Caki2 (cell line): Measurements from ENCODE around the gene MFAP3. TPM values are rescaled to one million over a fixed set of nuclear protein-coding genes. Genes with fewer than 3 reads are reported as not detected.
A peak's percentile ranks its signal among the peaks of the same experiment; 100 is the strongest.

ENCODE experiments used
- DNase-seq: peaks from one replicate; pipeline ENCODE4 v3.0.0-alpha.2; 2015; ENCODE audit warnings: low read depth
- in situ Hi-C: cut with HindIII; loops from 2 replicates; pipeline ENCODE4 v1.10.0; 2016; ENCODE audit warnings: low sequenced_read_pairs, low pct_unique_long_range_greater_than_20kb, mixed read lengths
- total RNA-seq: library from RNA; depleted of rRNA; stranded (reverse); fragments of >200 nt; shearing (Covaris generic); gene quantifications from 2 replicates; pipeline ENCODE4 v1.2.3, GENCODE V29; 2014; ENCODE audit warnings: low replicate concordance; rRNA removed

Gene MFAP3
- total RNA-seq, 1 experiment from 2014 or later, result 27.0 TPM

DNA sequence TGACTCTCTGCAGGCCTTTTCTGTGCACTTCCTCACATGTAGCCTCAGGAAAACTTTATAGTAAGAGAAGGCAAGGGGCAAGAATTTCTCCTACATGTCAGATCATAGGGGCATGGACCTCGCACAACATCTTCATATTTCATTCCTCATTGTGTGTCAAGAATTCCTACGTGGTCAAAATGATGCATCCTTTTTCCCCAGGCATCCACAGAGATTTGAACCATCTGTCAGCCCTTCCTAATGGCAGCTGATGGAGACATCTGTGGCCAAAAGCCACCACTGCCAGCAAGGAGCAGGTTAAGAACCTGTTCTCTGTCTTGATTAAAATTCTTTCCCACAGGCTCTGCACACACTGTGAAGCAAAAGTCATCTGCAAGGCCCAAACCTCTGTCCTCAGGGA, 42.5 kb downstream of the MFAP3 start:
- DNase-seq, result no peak
- in situ Hi-C loops, result no loop called here

DNA sequence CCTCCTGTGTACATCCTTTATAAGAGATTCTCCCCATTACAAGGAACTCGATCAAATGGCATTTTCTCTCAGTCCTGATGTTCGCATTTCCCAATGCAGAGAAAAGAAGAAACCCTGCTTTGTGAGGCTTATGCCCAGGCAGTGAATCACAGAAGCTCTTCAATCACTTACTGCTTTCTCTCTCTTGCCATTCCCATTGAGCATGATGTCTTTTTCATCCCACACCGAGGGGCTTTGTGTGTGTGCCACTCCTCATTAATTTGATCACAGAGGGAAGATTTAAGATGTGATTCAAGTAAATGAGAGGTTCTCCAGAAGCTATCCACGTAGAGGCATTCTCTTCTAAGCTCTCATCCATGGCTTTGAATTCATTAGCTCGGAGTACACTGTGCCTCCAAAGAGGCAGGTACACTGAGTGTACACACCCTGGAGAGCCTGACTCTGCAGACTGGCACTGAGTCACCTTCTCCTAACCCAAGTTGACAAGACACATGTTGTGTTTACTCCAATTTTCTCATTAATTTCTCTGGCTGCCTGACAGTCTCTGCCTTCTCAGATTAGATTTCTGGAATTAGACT, 45.4 kb downstream of the MFAP3 start:
- in situ Hi-C loops, result no loop called here
- no peak for DNase-seq

DNA sequence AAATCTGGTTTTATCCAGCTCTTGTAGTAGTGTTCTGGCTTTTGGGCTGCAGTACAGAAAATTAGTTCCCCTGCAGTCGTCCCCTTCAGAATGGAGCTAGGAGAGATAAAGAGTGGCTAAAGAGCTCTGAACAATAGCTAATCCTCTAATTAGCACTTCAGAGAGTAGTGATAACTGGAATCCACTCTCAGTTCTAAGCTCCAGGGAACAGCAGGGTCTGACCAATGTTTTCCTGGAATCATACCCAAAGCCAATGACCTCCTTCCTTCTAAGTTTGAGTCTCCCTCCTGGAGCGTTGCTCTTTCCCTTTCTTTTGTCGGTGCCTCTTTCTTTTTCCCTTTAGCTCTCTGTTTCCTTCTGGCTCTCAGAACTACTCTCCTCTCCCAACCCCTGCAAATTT, 47.4 kb downstream of the MFAP3 start:
- in situ Hi-C loops, result no loop called here
- DNase-seq, result no peak

DNA sequence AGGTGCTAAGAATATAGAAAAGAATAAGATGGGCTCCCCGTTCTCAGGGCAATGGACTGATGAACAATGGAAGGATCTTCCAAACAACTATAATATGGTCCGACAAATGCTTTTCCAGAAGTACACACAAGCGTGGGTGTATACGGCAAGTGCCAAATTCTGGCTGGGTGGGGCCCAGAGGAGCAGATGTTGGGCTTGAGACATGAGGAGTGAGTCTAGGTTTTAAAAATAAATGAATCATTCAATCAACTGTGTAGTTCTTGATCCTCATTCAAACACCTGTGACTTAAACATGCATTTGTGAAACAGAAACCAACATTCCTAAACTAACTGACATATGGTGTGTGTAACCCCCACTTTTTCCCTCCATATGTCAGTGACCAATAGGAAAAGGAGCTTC, 47.9 kb downstream of the MFAP3 start:
- in situ Hi-C loops, result no loop called here
- no peak for DNase-seq

DNA sequence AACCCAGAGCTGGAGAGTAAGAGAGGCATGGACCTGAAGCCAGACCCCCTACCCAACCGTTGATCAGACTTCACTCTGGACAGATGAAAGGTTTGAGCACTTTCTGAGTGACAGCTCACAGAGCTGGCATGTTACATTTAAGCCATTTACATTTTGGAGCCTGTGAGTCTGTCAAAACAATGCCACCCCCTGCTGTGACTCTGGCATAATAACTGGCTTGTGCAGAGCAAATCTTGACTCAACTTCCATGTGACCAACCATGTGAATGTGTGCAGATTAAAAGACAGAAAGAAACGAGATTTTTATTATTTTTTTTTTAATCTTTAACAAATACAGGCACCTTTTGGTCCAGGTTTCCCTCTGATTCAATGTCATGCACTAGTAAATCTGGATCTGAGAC, 48.5 kb downstream of the MFAP3 start:
- peak; percentile 74 for DNase-seq
- in situ Hi-C loops, result no loop called here

DNA sequence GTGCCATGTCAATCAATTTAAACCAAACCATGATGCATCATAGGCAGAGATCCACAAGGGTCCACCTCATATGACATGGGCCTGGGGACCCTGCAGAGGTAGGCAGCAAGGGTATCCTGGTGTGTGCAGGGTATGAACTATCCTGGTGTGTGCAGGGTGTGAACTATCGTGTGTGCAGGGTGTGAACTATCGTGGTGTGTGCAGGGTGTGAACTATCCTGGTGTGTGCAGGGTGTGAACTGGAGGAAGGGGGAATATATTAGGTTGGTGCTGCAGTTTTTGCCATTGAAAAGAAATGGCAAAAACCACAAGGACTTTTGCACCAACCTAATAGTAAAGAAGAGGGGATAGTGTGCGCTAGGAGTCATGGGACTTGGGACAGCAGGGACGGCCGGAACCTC, 50.0 kb downstream of the MFAP3 start:
- no peak for DNase-seq
- in situ Hi-C loops, result no loop called here

DNA sequence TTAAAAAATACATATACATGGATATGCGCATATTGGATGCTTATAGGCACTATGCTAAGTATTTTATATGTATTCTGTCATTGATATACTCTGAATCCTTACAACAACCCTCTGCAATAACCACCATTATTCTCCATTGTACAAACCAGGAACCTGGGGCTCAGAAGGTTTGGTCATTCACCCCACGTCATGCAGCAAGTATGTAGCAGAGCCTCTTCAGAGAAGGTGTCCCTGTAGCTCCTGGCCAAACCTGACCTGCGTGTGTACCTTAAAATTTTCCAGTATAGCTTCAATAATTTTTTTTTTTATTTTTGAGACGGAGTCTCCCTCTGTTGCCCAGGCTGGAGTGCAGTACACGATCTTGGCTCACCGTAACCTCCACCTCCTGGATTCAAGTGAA, 51.9 kb downstream of the MFAP3 start:
- DNase-seq, result no peak
- in situ Hi-C loops, result no loop called here

DNA sequence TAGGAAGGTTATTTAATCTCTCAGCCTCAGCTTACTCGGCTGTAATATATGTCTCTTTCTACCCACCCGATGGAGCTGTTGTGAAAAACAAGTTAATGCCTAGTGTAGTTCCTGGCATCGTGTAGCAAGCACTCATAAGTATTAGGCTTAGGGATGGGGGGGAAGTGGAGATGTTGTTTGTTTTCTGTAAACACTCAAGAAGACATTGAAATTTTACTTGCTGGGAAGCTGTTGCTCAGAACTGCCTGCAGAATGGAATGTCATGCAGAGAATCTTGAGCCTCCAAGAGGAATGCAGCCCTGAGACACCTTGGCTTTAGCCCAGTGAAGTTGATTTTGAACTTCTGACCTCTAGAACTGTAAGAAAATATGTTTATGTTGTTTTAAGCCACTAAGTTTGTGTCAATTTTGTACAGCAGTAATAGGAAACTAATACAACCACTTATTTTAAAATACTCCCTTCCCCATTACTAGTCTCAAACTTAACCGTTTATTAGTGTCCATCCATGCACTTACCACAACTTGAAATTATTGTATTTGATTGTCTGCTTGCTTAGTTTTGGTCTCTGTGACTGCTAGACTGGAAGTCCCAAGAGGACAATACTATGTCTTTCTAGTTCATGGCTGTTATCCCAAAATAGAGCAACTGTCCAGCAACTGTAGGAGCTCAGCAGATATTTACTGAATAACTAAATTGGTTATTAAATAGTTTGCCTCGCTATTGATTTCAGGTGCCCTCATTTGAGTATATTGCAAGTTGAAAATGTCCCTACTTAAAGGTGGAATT, 53.8 kb downstream of the MFAP3 start:
- no peak for DNase-seq
- in situ Hi-C loops, result no loop called here

DNA sequence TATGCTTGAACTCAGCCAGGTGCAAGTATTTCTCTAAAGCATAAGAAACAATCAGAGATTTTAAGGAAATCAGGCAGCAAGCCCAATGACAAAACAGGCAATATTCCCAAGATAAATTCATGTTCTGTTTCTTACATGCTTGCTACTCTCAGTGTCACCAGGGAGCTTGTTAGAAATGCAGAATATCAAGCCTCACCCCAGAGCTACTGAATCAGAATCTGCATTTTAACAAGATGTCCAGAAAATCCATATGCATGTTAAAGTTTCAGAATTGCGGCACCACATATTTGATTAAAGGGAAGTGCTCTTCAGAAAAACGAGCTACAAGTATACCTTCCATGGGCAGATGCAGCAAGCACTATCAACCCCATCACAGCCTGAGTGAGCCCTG, 54.4 kb downstream of the MFAP3 start:
- no peak for DNase-seq
- in situ Hi-C loops, result no loop called here

DNA sequence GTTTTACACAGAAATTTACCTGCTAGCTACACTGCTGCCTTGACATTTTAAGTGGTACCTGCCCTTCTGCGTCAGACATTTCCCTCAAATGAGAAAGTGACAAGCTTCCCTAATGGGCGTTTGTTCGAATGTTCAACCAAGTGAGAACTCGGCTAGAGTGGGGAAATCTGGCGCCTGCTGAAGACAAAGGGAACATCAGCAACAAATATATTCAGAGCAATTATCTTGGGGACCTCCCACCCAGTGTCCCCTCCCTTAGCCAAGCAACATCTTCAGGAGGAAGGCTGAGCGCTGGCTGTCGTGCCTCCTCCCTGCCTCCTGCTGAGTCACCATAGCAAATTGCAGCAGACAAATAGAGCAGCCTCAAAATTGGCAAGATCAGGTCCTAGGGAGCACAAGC, 57.1 kb downstream of the MFAP3 start:
- no peak for DNase-seq
- in situ Hi-C loops, result no loop called here

DNA sequence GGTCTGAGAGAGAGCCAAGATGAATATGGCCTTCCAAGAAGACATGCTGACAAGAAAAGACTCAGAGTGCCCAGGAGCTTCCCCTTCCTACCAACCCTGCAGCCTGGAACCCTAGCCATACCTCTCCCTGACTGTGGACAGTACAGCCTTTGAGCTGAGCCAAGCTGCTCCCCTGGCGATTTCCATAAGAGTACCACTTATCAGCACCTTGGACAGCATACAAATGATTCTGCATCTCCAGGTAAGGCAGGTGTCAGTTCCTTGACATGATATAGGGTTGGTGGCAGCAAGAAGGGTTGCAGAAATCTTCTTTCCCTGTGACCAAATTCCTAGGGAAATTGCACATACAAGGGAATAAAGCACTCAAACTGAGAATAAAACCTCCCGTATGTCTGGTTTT, 58.3 kb downstream of the MFAP3 start:
- in situ Hi-C loops, result no loop called here
- DNase-seq, result peak; percentile 22

DNA sequence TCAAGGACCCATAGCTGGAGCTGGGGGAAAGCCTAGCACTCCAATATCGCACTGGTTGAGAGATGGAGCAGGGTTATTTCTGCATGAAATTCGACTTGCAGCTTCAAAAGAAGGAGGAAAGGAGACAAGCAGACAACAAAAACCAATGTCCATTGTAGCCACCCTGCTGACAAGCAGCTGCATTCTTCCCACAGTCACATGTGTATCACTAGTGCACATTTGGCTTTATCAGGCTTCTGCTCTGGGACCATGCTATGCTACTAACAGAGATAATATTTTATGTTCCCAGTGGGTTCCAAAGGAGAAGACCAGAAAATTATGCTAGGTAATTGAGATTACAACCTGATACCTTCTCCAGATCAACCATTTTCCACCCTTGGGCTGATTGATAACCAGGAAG, 59.7 kb downstream of the MFAP3 start:
- no peak for DNase-seq
- in situ Hi-C loops, result no loop called here

DNA sequence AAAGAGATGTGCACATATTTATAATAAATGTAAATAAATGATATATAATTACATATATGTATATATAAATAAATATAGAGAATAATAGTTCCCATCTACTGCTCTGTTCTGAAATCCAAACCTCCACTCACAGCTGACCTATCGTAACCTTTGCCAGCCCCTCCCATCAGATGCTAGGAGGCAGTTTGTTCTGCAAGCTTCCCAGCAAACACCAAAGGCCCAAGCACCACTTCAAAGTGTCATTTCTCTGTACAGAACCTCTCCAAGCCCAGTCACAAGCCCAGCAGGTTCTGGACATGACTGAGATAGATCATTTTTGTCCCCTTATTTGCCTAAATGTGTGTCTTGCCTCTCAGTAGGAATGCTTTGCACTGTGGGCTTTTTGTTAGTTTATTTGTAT, 62.4 kb downstream of the MFAP3 start:
- in situ Hi-C loops, result no loop called here
- no peak for DNase-seq

DNA sequence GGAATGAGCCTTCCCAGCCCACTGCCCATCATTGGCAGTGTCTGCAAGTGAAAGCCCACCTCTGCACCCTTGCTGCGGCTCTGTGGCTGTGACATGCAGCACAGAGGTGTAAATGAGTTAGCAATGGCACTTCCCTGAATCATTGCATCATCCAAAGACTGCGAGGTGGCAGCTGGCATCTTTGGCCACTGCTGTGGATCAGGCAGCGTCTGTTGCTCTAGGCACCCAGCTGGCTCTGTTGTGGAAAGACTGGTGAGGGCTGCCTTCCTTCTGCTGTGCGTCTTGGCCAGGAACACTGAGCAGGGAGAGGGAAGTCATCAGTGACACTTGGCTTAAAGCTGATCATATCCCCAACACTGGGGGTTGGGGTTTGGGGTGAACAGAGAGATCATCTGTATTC, 64.5 kb downstream of the MFAP3 start:
- DNase-seq, result no peak
- in situ Hi-C loops, result no loop called here

Other genes with a start within 250 kb of the MFAP3 start
- 20.9 and 38.7 TPM in 2 replicates for gene FAM114A2, start 57 bp upstream of the MFAP3 start, total RNA-seq
- gene GALNT10, start 151.8 kb downstream of the MFAP3 start, total RNA-seq, result 16.8 and 19.8 TPM in 2 replicates